HG02678 (cell line): ENCODE data around the gene CD53.
"Not testable (repeated sequence)": the region's sequence is repeated elsewhere in the genome, so short reads cannot be mapped to it uniquely, and the experiment has no call there.

Source experiments
- ATAC-seq: cut with Tn5 transposase; IDR thresholded peaks from one replicate; pipeline ENCODE4 v1.9.1; 2021; ENCODE audit warnings: mild to moderate bottlenecking, moderate library complexity; ENCODE audit not compliant: unreplicated experiment

Gene CD53

GRCh38 chr1:110872745-110873720 is at the start of gene CD53:
Gene CD53, plus strand, starts transcription at chr1:110873148. Its CDS starts 18,261 bp downstream, at chr1:110891409.
- ATAC-seq, result peak; percentile 66

- ATAC-seq, result no peak
Observed at GRCh38 chr1:110824192-110824591, 48.8 kb upstream of the CD53 start.

GRCh38 chr1:110829955-110830553 is 42.9 kb upstream of the CD53 start:
- peak; percentile 61 for ATAC-seq

- not testable (repeated sequence) for ATAC-seq
Observed at GRCh38 chr1:110833779-110834178, 39.2 kb upstream of the CD53 start.

- no peak for ATAC-seq
Observed at GRCh38 chr1:110846861-110847260, 26.1 kb upstream of the CD53 start.

GRCh38 chr1:110850145-110850544 is 22.8 kb upstream of the CD53 start:
- ATAC-seq, result no peak

- no peak for ATAC-seq
Observed at GRCh38 chr1:110850627-110851026, 22.3 kb upstream of the CD53 start.

- no peak for ATAC-seq
Observed at GRCh38 chr1:110853135-110853534, 19.8 kb upstream of the CD53 start.

- ATAC-seq, result no peak
Observed at GRCh38 chr1:110856410-110856809, 16.5 kb upstream of the CD53 start.

- no peak for ATAC-seq
Observed at GRCh38 chr1:110857964-110858948, 14.7 kb upstream of the CD53 start.

- ATAC-seq, result peak; percentile 45
Observed at GRCh38 chr1:110859062-110859461, 13.9 kb upstream of the CD53 start.

- no peak for ATAC-seq
Observed at GRCh38 chr1:110860174-110860573, 12.8 kb upstream of the CD53 start.

GRCh38 chr1:110860620-110861019 is 12.3 kb upstream of the CD53 start:
- not testable (repeated sequence) for ATAC-seq

GRCh38 chr1:110861942-110862341 is 11.0 kb upstream of the CD53 start:
- ATAC-seq, result not testable (repeated sequence)

GRCh38 chr1:110864287-110864686 is 8.7 kb upstream of the CD53 start:
- ATAC-seq, result no peak

- ATAC-seq, result no peak
Observed at GRCh38 chr1:110870721-110871388, 2.1 kb upstream of the CD53 start.

- ATAC-seq, result no peak
Observed at GRCh38 chr1:110872366-110872744, 593 bp upstream of the CD53 start.

- no peak for ATAC-seq
Observed at GRCh38 chr1:110873856-110874255, 908 bp downstream of the CD53 start.

GRCh38 chr1:110874324-110875215 is 1.6 kb downstream of the CD53 start:
- ATAC-seq, result no peak
